GM19351 (cell line): ENCODE data around the gene TMEM255A.

Experiments
- ATAC-seq: cut with Tn5 transposase; IDR thresholded peaks from one replicate; pipeline ENCODE4 v1.9.1; 2021; ENCODE audit warnings: mild to moderate bottlenecking, moderate library complexity; ENCODE audit not compliant: unreplicated experiment

TMEM255A gene

DNA sequence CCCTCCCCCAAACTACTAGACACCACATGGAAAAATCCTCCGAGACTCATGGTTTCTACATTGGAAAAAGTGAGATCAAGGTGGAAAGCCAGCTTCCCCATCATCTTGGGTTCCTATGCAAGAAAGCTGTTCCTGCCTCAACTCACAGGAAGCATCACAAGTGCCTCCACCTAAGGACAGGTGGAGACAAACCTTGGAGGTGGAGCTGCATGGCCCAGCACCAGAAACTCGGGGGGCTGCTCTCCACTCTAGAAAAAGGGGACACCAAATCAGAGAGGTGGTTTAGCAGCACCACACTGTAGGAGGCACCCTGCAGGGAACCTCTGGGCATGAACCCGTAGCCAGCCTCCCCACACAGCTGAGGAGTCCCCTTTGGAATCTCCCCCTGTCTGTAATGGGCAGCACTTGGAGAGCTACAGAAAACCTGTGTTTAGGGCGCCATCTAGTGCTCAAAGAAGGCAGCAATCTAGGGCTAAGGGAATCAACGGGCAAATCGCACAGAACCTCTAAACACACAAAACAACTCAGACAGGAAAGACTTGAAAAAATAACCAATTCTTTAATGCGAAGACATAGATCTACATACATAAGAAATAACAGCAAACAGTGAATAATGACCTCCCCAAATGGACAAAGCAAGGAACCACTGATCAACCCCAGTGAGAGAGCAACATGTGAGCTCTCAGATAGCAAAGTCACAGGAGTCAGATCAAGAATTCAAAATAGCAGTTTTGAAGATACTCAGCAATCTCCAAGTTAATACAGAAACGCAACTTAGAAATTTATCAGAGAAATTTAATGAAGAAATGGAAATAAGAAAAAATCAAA lies 97.6 kb downstream of the TMEM255A start:
- peak; percentile 84 for ATAC-seq
